Erythroblast (primary cell): ENCODE measurements around the gene PLCL2.

Experiments used
- GATA1 ChIP-seq: IDR thresholded peaks from 2 replicates; pipeline ENCODE4 v1.6.1; 2011; ENCODE audit warnings: low read depth, mild to moderate bottlenecking, control low read depth, low read length, moderate library complexity
- POLR2A ChIP-seq: IDR thresholded peaks from 2 replicates; pipeline ENCODE4 v1.6.1; 2011; ENCODE audit warnings: mild to moderate bottlenecking, low read length

DNA sequence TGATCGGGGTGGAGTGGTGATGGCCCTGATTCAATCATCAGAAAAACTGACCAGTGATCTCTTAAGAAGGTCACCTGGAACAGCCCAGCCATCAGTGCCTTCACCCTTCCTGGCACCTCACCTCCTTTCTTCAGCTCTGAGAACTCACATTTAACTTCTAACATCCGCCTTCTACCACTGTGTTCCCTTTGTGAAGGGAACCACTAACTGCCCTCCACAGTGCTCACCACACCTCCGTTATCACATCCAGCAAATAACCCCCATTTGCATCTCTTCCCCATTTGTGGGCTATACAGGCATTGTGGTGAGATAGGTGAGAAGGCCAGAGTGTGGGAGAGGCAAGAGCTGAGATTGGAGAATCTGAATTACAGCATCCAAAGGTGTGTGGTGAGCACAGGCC is 107.4 kb downstream of the PLCL2 start:
- TF ChIP-seq POLR2A (no peak), GATA1 (no peak)
